ENCODE measurements around the gene KIAA0513.

Gene KIAA0513

DNA sequence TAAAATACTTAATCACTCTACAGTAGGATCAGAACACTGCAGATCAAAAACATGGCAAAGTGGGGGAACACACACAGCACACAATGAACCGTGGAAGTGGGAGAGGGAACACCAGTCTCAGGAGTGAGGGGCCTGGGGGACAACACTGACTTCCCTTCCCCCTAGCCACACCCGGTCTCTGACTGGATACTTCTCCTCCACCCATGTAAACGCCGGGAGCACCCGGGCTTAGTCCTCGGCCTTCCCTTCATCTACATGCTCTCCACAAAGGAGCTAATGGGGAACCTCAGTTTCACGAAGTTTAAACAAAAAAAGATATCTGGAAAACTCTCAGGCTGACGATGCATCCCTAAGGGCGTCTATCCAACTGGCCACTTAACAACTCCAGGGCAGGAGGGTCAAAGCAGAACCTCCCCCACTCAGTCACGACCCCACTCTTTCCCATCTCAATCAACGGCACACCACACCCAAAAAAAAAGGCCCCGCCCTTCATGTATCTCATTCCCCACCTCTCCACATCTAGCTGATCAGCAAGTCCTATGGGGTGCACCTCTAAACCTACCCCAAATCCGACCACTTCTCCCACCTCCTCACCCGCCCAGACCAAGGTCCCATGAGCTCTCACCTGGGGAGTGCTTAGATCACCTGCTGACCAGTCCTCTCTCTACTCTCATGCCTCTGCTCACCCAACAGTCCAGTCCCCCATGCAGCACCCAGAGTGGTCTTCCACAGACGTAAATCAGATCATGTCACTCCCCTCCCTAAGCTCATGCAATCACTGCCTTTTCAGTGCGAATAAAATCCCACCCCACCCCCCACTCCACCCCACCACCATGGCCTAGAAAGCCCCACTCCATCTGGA is 23.6 kb upstream of the KIAA0513 start:
- H3K4me3 ChIP-seq (ENCODE audit: low read depth, low read length): no peak overlapping the region
- DNase-seq (ENCODE audit: low read depth): no peak
- TF ChIP-seq CTCF (IDR thresholded peaks at IDR 0.05; ENCODE audit: low read depth, low read length) (no peak), POLR2A (IDR thresholded peaks at IDR 0.05; ENCODE audit: extremely low read depth, insufficient read length) (no peak), MYC (IDR thresholded peaks at IDR 0.05; ENCODE audit: low read depth, low read length) (no peak)

DNA sequence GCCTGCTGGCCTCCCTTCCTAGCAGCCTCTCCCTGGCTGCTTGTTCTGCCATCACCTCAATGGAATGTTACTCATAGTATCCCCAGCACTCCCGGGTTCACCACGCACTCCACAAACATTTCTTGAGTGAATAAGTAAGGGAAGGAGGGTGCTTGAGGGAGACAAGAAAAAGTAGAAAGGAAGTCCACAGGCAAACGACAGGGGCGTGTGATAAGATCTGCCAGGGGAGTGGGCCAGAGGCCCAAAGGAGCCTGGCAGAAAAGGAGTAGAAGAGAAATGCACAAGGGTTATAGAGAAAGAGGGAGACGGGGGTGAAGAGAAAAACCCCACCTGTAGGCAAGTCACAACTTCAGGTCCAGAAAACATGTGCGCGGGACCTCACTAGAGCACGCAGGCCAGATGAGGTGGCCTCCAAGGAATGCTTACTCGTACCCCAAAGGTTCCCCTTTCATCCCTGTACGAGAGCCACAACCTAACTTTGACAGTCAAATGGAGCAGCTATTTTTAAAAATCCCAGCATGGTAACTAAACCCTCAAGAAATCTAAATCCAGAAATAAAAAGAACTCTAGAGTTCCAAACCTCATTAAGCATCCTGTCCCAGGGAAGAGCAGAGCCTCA is 22.9 kb upstream of the KIAA0513 start:
- TF ChIP-seq POLR2A (IDR thresholded peaks at IDR 0.05; ENCODE audit: extremely low read depth, insufficient read length) (no peak), MYC (IDR thresholded peaks at IDR 0.05; ENCODE audit: low read depth, low read length) (no peak), CTCF (IDR thresholded peaks at IDR 0.05; ENCODE audit: low read depth, low read length) (no peak)
- TF ChIP-seq, protein P1, sequence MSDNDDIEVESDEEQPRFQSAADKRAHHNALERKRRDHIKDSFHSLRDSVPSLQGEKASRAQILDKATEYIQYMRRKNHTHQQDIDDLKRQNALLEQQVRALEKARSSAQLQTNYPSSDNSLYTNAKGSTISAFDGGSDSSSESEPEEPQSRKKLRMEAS (IDR thresholded peaks at IDR 0.05; ENCODE audit: low read depth, low read length): no peak
- DNase-seq (ENCODE audit: low read depth): no peak
- H3K4me3 ChIP-seq (ENCODE audit: low read depth, low read length): no peak overlapping the region

DNA sequence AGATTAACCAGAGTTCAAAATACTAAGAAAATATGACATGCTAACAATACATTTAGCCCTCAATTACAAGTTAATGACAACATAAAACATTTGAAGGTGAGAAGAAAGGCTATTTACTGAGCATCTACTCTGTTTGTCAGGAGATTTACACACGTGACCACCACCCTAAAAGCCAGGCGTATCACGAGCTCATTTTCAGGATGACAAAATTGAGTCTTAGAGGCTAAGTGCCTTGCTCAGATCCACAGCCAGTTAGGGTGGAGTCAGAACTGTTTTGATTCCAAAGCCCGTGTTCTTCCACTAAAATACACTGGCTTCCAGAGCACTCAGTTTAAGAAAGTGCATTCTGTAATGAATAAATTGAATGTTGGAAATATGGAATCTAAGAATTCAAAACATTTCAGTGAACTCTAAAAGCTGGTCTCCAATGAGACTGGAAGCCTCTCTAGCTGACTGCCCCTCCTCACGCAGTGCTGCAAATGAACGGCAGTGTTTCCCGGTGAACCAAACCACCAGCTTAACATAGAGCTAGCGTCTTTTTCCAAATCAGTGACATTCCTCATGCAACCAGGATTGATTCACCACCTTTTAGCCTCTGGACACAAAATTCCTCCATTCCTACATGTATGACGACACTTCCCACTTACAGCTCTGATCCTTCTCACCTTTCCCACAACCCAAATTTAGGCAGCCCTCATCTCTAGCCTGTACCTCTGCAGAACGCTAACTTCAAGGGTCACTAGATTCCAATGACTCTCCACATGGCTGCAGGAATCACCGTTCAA is 22.1 kb upstream of the KIAA0513 start:
- DNase-seq (ENCODE audit: low read depth): no peak
- H3K4me3 ChIP-seq (ENCODE audit: low read depth, low read length): no peak overlapping the region
- TF ChIP-seq MYC (IDR thresholded peaks at IDR 0.05; ENCODE audit: low read depth, low read length) (no peak), CTCF (IDR thresholded peaks at IDR 0.05; ENCODE audit: low read depth, low read length) (no peak), POLR2A (IDR thresholded peaks at IDR 0.05; ENCODE audit: extremely low read depth, insufficient read length) (no peak)
- TF ChIP-seq, protein P1 (IDR thresholded peaks at IDR 0.05; ENCODE audit: low read depth, low read length): no peak

GRCh38 chr16:85006639-85007038 is 21.0 kb upstream of the KIAA0513 start:
- no peak for DNase-seq (ENCODE audit: low read depth)
- TF ChIP-seq POLR2A (IDR thresholded peaks at IDR 0.05; ENCODE audit: extremely low read depth, insufficient read length) (no peak), MYC (IDR thresholded peaks at IDR 0.05; ENCODE audit: low read depth, low read length) (no peak), CTCF (IDR thresholded peaks at IDR 0.05; ENCODE audit: low read depth, low read length) (no peak)
- TF ChIP-seq, protein P1 (IDR thresholded peaks at IDR 0.05; ENCODE audit: low read depth, low read length): no peak

GRCh38 chr16:85007496-85008214 is 19.9 kb upstream of the KIAA0513 start:
- DNase-seq (ENCODE audit: low read depth): no peak
- TF ChIP-seq, protein P1 (IDR thresholded peaks at IDR 0.05; ENCODE audit: low read depth, low read length): no peak
- no peak for TF ChIP-seq POLR2A (IDR thresholded peaks at IDR 0.05; ENCODE audit: extremely low read depth, insufficient read length)
- no peak for TF ChIP-seq CTCF (IDR thresholded peaks at IDR 0.05; ENCODE audit: low read depth, low read length)
- no peak for TF ChIP-seq MYC (IDR thresholded peaks at IDR 0.05; ENCODE audit: low read depth, low read length)
- H3K4me3 ChIP-seq (ENCODE audit: low read depth, low read length): no peak overlapping the region

More at GRCh38 chr16:85006639-85007038, 21.0 kb upstream of the KIAA0513 start:
- no peak overlapping the region for H3K4me3 ChIP-seq (ENCODE audit: low read depth, low read length)
